ENCODE measurements around the gene TMEM255A. TPM values are rescaled to one million over a fixed set of nuclear protein-coding genes. Genes with fewer than 3 reads are reported as not detected.
A peak's percentile ranks its signal among the peaks of the same experiment; 100 is the strongest.

Gene TMEM255A
- total and polyA plus RNA-seq, 12 donors = 0.09 to 1.3 (median 0.30) TPM; not detected in 1

GRCh38 chrX:120223374-120223773 is 87.9 kb downstream of the TMEM255A start:
- ATAC-seq = no peak
- 82 to 97% methylated on average over 7 to 8 of the region's 8 CpGs for WGBS, 2 donors

GRCh38 chrX:120213438-120214265 is 97.6 kb downstream of the TMEM255A start:
- Histone ChIP-seq H3K27me3 (peaks cover 0 to 19% (median 0%) of the 10 kb centered on the region in 7 donors), H3K4me3 (no peak overlapping the region), H3K9me3 (no peaks in the 10 kb centered on the region), H3K4me1 (peaks cover 0 to 4% (median 0%) of the 10 kb centered on the region in 9 donors), H3K27ac (no peak overlapping the region), H3K36me3 (no peaks in the 10 kb centered on the region)
- peak in 1 of 2 donors; percentile 45 for DNase-seq
- 25 to 26% methylated on average over 8 of the region's 8 CpGs for WGBS, 2 donors
- peak in 5 of 8 donors; percentile 57 to 79 (median 67) for ATAC-seq
- peak; percentile 39 to 89 (median 72) for TF ChIP-seq CTCF (IDR thresholded peaks at IDR 0.05)
- intact Hi-C loops (cut with DNase I) = loop anchor here in 2 of 10 donors (10.0 kb wide), 1 partner anchor 119 kb away; no protein-coding TSS in a partner anchor

More at GRCh38 chrX:120223374-120223773, 87.9 kb downstream of the TMEM255A start:
- intact Hi-C loops (cut with DNase I) = no loop called here
- no peak overlapping the region for H3K4me3 ChIP-seq
- H3K36me3 ChIP-seq = peaks cover 0 to 14% (median 0%) of the 10 kb centered on the region in 9 donors
- H3K27ac ChIP-seq = no peak overlapping the region
- H3K27me3 ChIP-seq = no peaks in the 10 kb centered on the region
- TF ChIP-seq CTCF (IDR thresholded peaks at IDR 0.05) = no peak
- H3K9me3 ChIP-seq = no peaks in the 10 kb centered on the region
- H3K4me1 ChIP-seq = no peaks in the 10 kb centered on the region
- no peak for DNase-seq

Other genes starting within 250 kb of the TMEM255A start
- not detected for gene RHOXF2B, start 233.8 kb downstream of the TMEM255A start, total RNA-seq
- not detected for gene RHOXF2B, start 233.8 kb downstream of the TMEM255A start, polyA plus RNA-seq
- under 1 TPM in 3 of 10 donors, not detected in 7; 0.38 to 0.45 (median 0.44) TPM for gene RHOXF1, start 195.5 kb downstream of the TMEM255A start, total RNA-seq
- gene RHOXF1, start 195.5 kb downstream of the TMEM255A start, polyA plus RNA-seq = 1 to 10 TPM in 1 of 2 donors, not detected in 1; 1.2 TPM
- not detected for gene RHOXF2, start 152.8 kb downstream of the TMEM255A start, total RNA-seq
- not detected for gene RHOXF2, start 152.8 kb downstream of the TMEM255A start, polyA plus RNA-seq
- gene ZBTB33, start 60.6 kb downstream of the TMEM255A start, total RNA-seq = 1 to 10 TPM; 5.2 to 8.5 (median 6.6) TPM
- gene ZBTB33, start 60.6 kb downstream of the TMEM255A start, polyA plus RNA-seq = 1 to 10 TPM; 1.8 to 2.5 TPM
- gene ATP1B4, start 50.6 kb upstream of the TMEM255A start, total RNA-seq = 1 to 10 TPM in 2 of 10 donors, under 1 TPM in 6, not detected in 2; 0.11 to 4.6 (median 0.72) TPM
- not detected for gene ATP1B4, start 50.6 kb upstream of the TMEM255A start, polyA plus RNA-seq
- 10 to 100 TPM; 55.2 to 88.7 (median 61.5) TPM for gene LAMP2, start 157.8 kb upstream of the TMEM255A start, total RNA-seq
- gene LAMP2, start 157.8 kb upstream of the TMEM255A start, polyA plus RNA-seq = 10 to 100 TPM; 14.9 to 30.9 TPM
- gene CUL4B, start 249.5 kb upstream of the TMEM255A start, total RNA-seq = 10 to 100 TPM; 17.1 to 24.1 (median 19.9) TPM
- gene CUL4B, start 249.5 kb upstream of the TMEM255A start, polyA plus RNA-seq = 10 to 100 TPM in 1 of 2 donors, 1 to 10 TPM in 1; 8.2 to 12.7 TPM